A549 (cell line): Measurements from ENCODE around the gene ERVW-1. TPM values are rescaled to one million over a fixed set of nuclear protein-coding genes. Genes with fewer than 3 reads are reported as not detected.

Source experiments
- ATAC-seq, 2 experiments: fragments of 200-7000 bp in 1 of 2; fragments of >200 bp in 1 of 2; cut with Nextera tagmentation in 1 of 2; cut with Tn5 transposase in 1 of 2; 3 replicates each; pipeline versions ENCODE4 v1.8.0 to v1.9.1; 2018 to 2020; ENCODE audit warnings: mild to moderate bottlenecking in 1 of 2, moderate library complexity in 1 of 2
- CTCF ChIA-PET: fragments of 300-600 bp; sonication (Branson Sonifier 250); formaldehyde crosslinking; extraction: SDS; loops from one replicate; lab custom pipeline; 2021; ENCODE audit warnings: antibody characterized with exemption, inconsistent platforms; lab: Yijun Ruan, JAX
- POLR2A ChIA-PET: fragments of 350-600 bp; formaldehyde crosslinking; extraction: SDS; loops from one replicate; lab custom pipeline; 2021; ENCODE audit warnings: antibody characterized with exemption, inconsistent platforms; lab: Yijun Ruan, JAX
- DNase-seq, 2 experiments: peaks; one replicate each; pipeline versions ENCODE4 v3.0.0 to v3.0.0-alpha.2; 2011 to 2016; ENCODE audit warnings: low read depth in 1 of 2, low spot score in 1 of 2
- FAIRE-seq: peaks from 2 replicates; lab custom pipeline; 2011; peaks lifted over from hg19 to GRCh38; lab: Jason Lieb, UNC
- H3K27ac ChIP-seq, 2 experiments: fragments of >200 bp; sonication (Bioruptor Twin); formaldehyde crosslinking; 3 replicates each; pipeline ENCODE4 v1.5.1; 2016 to 2017
- H3K4me1 ChIP-seq: fragments of >200 bp; sonication (Bioruptor Twin); formaldehyde crosslinking; 3 replicates; pipeline ENCODE4 v1.6.1; 2016
- H3K4me2 ChIP-seq: fragments of >200 bp; sonication (Bioruptor Twin); formaldehyde crosslinking; 3 replicates; pipeline ENCODE4 v1.6.1; 2016
- H3K4me3 ChIP-seq: fragments of >200 bp; sonication (Bioruptor Twin); formaldehyde crosslinking; 3 replicates; pipeline ENCODE4 v1.5.1; 2016
- H3K9me3 ChIP-seq: fragments of >200 bp; sonication (Bioruptor Twin); formaldehyde crosslinking; 3 replicates; pipeline ENCODE4 v1.6.1; 2016
- BHLHE40 ChIP-seq: IDR thresholded peaks from 2 replicates; pipeline ENCODE4 v1.6.1; 2012; ENCODE audit warnings: low read depth, low read length, inconsistent platforms
- CBX2 ChIP-seq: fragments of 200-600 bp; sonication (generic); IDR thresholded peaks from 2 replicates; pipeline ENCODE4 v1.6.1; 2016; ENCODE audit warnings: low read depth, mild to moderate bottlenecking, borderline replicate concordance
- CHD2 ChIP-seq: fragments of 150-350 bp; IDR thresholded peaks from 2 replicates; pipeline ENCODE4 v1.6.1; 2014; ENCODE audit warnings: low read length; ENCODE audit not compliant: partially characterized antibody
- EHF ChIP-seq: fragments of 250-450 bp; sonication (Bioruptor Pico); IDR thresholded peaks from 2 replicates; pipeline ENCODE4 v1.5.0; 2020; ENCODE audit warnings: mild to moderate bottlenecking
- FOSL2 ChIP-seq, 2 experiments: fragments of 450-650 bp in 1 of 2; fragments of >200 bp in 1 of 2; sonication (Bioruptor Twin) in 1 of 2; formaldehyde crosslinking; IDR thresholded peaks; 2 replicates each; pipeline versions ENCODE4 v1.5.0 to v1.6.1; 2016 to 2020; ENCODE audit warnings: mild to moderate bottlenecking in 1 of 2, moderate library complexity in 1 of 2
- FOXS1 ChIP-seq: fragments of 250-450 bp; sonication (Bioruptor Pico); IDR thresholded peaks from 2 replicates; pipeline ENCODE4 v1.5.0; 2020; ENCODE audit warnings: mild to moderate bottlenecking, moderate library complexity
- GATA3 ChIP-seq: IDR thresholded peaks from 2 replicates; pipeline ENCODE4 v1.6.1; 2012; ENCODE audit warnings: borderline replicate concordance
- HES2 ChIP-seq: fragments of >200 bp; sonication (Bioruptor Twin); formaldehyde crosslinking; IDR thresholded peaks from 2 replicates; pipeline ENCODE4 v1.6.1; 2016
- HEYL ChIP-seq: fragments of 250-450 bp; sonication (Bioruptor Pico); IDR thresholded peaks from 2 replicates; pipeline ENCODE4 v1.8.0; 2021; ENCODE audit warnings: mild to moderate bottlenecking, moderate library complexity
- HOXA7 ChIP-seq: fragments of 250-450 bp; sonication (Bioruptor Pico); IDR thresholded peaks from 2 replicates; pipeline ENCODE4 v1.5.0; 2020; ENCODE audit warnings: mild to moderate bottlenecking, moderate library complexity
- HOXB5 ChIP-seq: fragments of 250-450 bp; sonication (Bioruptor Pico); IDR thresholded peaks from 2 replicates; pipeline ENCODE4 v1.5.0; 2020; ENCODE audit warnings: mild to moderate bottlenecking, moderate library complexity
- JUN ChIP-seq, 2 experiments: fragments of >200 bp; sonication (Bioruptor Twin); formaldehyde crosslinking; IDR thresholded peaks; 2 replicates in 1 of 2; 3 replicates in 1 of 2; pipeline ENCODE4 v1.6.1; 2016 to 2017
- KDM5A ChIP-seq: fragments of 200-600 bp; sonication (generic); IDR thresholded peaks from 2 replicates; pipeline ENCODE4 v1.6.1; 2016; ENCODE audit warnings: antibody characterized with exemption, mild to moderate bottlenecking
- MAFK ChIP-seq: fragments of 450-650 bp; IDR thresholded peaks from 2 replicates; pipeline ENCODE4 v1.6.1; 2014; ENCODE audit not compliant: partially characterized antibody
- MAZ ChIP-seq: fragments of 150-350 bp; IDR thresholded peaks from 2 replicates; pipeline ENCODE4 v1.6.1; 2014; ENCODE audit warnings: antibody characterized with exemption, low read depth, low read length, borderline replicate concordance
- MYC ChIP-seq: IDR thresholded peaks from 2 replicates; pipeline ENCODE4 v1.6.1; 2012; ENCODE audit warnings: mild to moderate bottlenecking, inconsistent platforms, low read length, improper control_type of control experiment, borderline replicate concordance
- NPAS2 ChIP-seq: fragments of 250-450 bp; sonication (Bioruptor Pico); IDR thresholded peaks from 2 replicates; pipeline ENCODE4 v1.8.0; 2022; ENCODE audit warnings: mild to moderate bottlenecking, moderate library complexity, borderline replicate concordance
- PBX3 ChIP-seq: IDR thresholded peaks from 2 replicates; pipeline ENCODE4 v1.6.1; 2012
- POLR2A ChIP-seq: IDR thresholded peaks from 2 replicates; pipeline ENCODE4 v1.6.1; 2012; ENCODE audit warnings: mild to moderate bottlenecking, low read length
- POLR2AphosphoS2 ChIP-seq: conservative IDR thresholded peaks from 2 replicates; pipeline ENCODE4 v1.6.1; 2012; ENCODE audit warnings: low read length, improper control_type of control experiment, inconsistent platforms
- RCOR1 ChIP-seq: fragments of 150-350 bp; IDR thresholded peaks from 2 replicates; pipeline ENCODE4 v1.6.1; 2014; ENCODE audit warnings: antibody characterized with exemption, low read length, low read depth
- RNF2 ChIP-seq: fragments of 200-600 bp; sonication (generic); IDR thresholded peaks from 2 replicates; pipeline ENCODE4 v1.6.1; 2016; ENCODE audit warnings: low read depth, mild to moderate bottlenecking, antibody characterized with exemption, moderate library complexity, borderline replicate concordance
- SMC3 ChIP-seq: fragments of >200 bp; sonication (Bioruptor Twin); formaldehyde crosslinking; IDR thresholded peaks from 3 replicates; pipeline ENCODE4 v1.6.1; 2018; ENCODE audit warnings: inconsistent platforms
- SREBF2 ChIP-seq: fragments of 450-650 bp; IDR thresholded peaks from 2 replicates; pipeline ENCODE4 v1.6.1; 2014; ENCODE audit warnings: mild to moderate bottlenecking, moderate library complexity
- TFCP2L1 ChIP-seq: fragments of 250-450 bp; sonication (Bioruptor Pico); IDR thresholded peaks from 2 replicates; pipeline ENCODE4 v1.5.0; 2021; ENCODE audit warnings: mild to moderate bottlenecking
- TP53 ChIP-seq: fragments of 250-450 bp; sonication (Bioruptor Pico); IDR thresholded peaks from 2 replicates; pipeline ENCODE4 v1.5.0; 2021; ENCODE audit warnings: mild to moderate bottlenecking, moderate library complexity
- ZNF302 ChIP-seq: fragments of 250-450 bp; sonication (Bioruptor Pico); IDR thresholded peaks from 2 replicates; pipeline ENCODE4 v1.9.0; 2021; ENCODE audit warnings: inconsistent platforms, mild to moderate bottlenecking, moderate library complexity
- WGBS: methylation state at CpG from one replicate; pipeline ENCODE4 v1.1.6; 2017; ENCODE audit errors: missing lambda C conversion rate; 5-methylcytosine and 5-hydroxymethylcytosine counted together
- polyA plus RNA-seq, 4 experiments: library from polyadenylated mRNA; depleted of rRNA in 3 of 4; stranded (reverse); fragments of >200 nt; fragmentation: RNase III in 1 of 4; extraction: RNeasy Plus Mini Kit Qiagen cat#74134 plus additional on column Dnase treatment in 1 of 4; gene quantifications; 2 replicates in 3 of 4; 3 replicates in 1 of 4; pipeline ENCODE4 v1.2.3, GENCODE V29; 2011 to 2017
- TF ChIP-seq, protein P1 (sequence below): fragments of 250-450 bp; sonication (Bioruptor Pico); IDR thresholded peaks from 2 replicates; pipeline ENCODE4 v1.5.0; 2021; ENCODE audit warnings: mild to moderate bottlenecking, moderate library complexity, borderline replicate concordance

The ERVW-1 gene
- polyA plus RNA-seq, 2 of the 4 experiments (the other 2 are of a cell fraction), result not detected

GRCh38 chr7:92437956-92438491 is 39.7 kb downstream of the ERVW-1 start:
- CTCF ChIA-PET, result interaction anchor here (1.4 to 2.4 kb wide), 3 partner anchors 9 to 12 kb away, joined by 4 to 17 read pairs (median 13); partner anchors contain the start of gene GATAD1
- POLR2A ChIA-PET, result no interaction called here
- no peak for DNase-seq
- no peaks in the 10 kb centered on the region for H3K4me1 ChIP-seq
- ATAC-seq, result no peak
- no peaks in the 10 kb centered on the region for H3K9me3 ChIP-seq
- TF ChIP-seq HOXA7, result no peak
- TF ChIP-seq CHD2, result no peak
- TF ChIP-seq FOSL2 (IDR thresholded peaks at IDR 0.05), result no peak
- TF ChIP-seq FOSL2 (CRISPR knock-in tag; IDR thresholded peaks at IDR 0.05), result no peak
- FAIRE-seq, result no peak
- no peak overlapping the region for H3K27ac ChIP-seq
- no peak overlapping the region for H3K4me3 ChIP-seq
- no peak overlapping the region for H3K4me2 ChIP-seq
- WGBS, result 62% methylated on average over 6 of the region's 6 CpGs

DNA sequence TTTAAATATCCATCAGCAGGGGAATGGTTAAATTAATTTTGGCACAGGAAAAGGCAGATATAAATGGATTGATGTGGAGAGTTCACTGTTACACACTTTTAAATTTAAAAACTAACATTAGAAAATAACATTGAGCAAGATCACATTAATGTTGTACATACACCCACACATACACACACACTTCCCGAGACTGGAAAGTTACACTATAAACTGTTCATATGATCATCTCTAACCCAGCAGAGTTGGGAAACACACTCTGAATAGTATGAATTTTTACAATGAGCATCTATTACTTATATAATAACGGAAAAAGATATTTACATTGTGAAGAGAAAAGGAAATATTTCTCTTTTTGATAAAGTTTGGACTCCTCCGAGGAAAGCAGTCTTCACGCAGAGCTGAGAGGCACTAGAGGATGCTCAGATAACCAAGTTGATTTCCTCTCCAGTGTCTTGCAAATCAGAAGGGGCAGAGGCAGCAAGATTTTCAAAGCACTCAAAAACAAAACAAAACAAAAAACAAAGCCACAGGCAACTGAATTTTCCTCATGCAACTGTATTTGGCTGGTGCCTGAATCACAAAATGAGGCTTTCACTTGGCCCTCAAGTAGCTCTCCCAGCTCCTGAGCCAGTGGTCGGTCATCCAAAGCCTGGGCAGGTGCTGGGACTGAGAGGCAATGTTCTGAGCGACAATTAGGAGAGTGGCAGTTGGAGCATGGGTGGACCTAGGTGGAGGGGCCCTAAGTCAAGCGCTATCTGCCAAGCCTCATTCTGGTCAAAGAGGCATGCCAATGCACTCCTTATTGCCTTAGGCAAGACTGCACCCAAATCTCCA is 40.9 kb downstream of the ERVW-1 start:
- Histone ChIP-seq H3K4me3 (no peak overlapping the region), H3K27ac (no peak overlapping the region), H3K9me3 (no peaks in the 10 kb centered on the region), H3K4me2 (no peak overlapping the region), H3K4me1 (no peaks in the 10 kb centered on the region)
- ChIA-PET CTCF (interaction anchor here (0.8 to 2.4 kb wide), 3 partner anchors 10 to 13 kb away, joined by 3 to 17 read pairs (median 13); partner anchors contain the start of gene GATAD1), POLR2A (no interaction called here)
- TF ChIP-seq HOXA7 (no peak), CHD2 (no peak), TFCP2L1 (CRISPR knock-in tag) (no peak), TP53 (CRISPR knock-in tag) (no peak), CBX2 (no peak), JUN (IDR thresholded peaks at IDR 0.05) (no peak), HOXB5 (CRISPR knock-in tag) (no peak)
- ATAC-seq, result no peak; a peak in 1 of 6 replicates
- DNase-seq, result no peak
- 56% methylated on average over 7 of the region's 7 CpGs for WGBS
- no peak for FAIRE-seq

- ChIA-PET CTCF (interaction anchor here (1.1 to 2.4 kb wide), 3 partner anchors 10 to 11 kb away, joined by 4 to 8 read pairs (median 6); partner anchors contain the start of gene GATAD1), POLR2A (no interaction called here)
- Histone ChIP-seq H3K4me1 (no peaks in the 10 kb centered on the region), H3K9me3 (no peaks in the 10 kb centered on the region), H3K4me2 (no peak overlapping the region), H3K27ac (no peak overlapping the region), H3K4me3 (no peak overlapping the region)
- FAIRE-seq (no peak), DNase-seq (no peak), ATAC-seq (no peak)
- 74% methylated on average over 2 of the region's 2 CpGs for WGBS
- TF ChIP-seq EHF (CRISPR knock-in tag) (no peak), BHLHE40 (no peak), MAFK (no peak), RCOR1 (no peak), POLR2AphosphoS2 (no peak), MAZ (no peak)
Measured at GRCh38 chr7:92435542-92435941, 42.2 kb downstream of the ERVW-1 start.

DNA sequence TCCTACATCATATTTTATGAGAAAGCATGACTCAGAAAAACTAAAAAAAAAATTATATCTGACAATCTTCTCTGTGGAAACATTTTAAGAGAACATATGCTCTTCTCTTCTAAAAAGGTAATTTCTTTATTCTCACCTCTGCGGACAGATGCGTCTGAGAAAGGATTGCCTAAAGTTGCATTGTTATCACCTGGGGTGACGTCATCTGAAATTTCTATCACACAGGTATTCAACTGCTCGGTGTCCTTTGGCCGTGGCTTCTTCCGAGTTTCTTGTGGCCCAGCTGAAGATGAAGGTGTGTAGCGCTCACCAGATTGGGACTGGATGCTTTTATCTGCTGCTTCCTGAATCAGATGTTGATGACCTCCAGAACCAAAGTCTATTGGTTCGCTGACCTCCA is 44.7 kb downstream of the ERVW-1 start:
- H3K27ac ChIP-seq, result no peak overlapping the region
- H3K4me1 ChIP-seq, result no peaks in the 10 kb centered on the region
- H3K4me2 ChIP-seq, result no peak overlapping the region
- H3K4me3 ChIP-seq, result no peak overlapping the region
- ChIA-PET POLR2A (no interaction called here), CTCF (interaction anchor here (0.5 to 2.4 kb wide), 3 partner anchors 7 to 493 kb away, joined by 3 to 9 read pairs (median 8); partner anchors contain the start of genes AKAP9 and GATAD1)
- H3K9me3 ChIP-seq, result no peaks in the 10 kb centered on the region
- FAIRE-seq (no peak), DNase-seq (no peak), ATAC-seq (no peak)
- WGBS, result 86% methylated on average over 8 of the region's 8 CpGs
- TF ChIP-seq POLR2A (no peak), MYC (no peak), HOXB5 (CRISPR knock-in tag) (no peak), SMC3 (no peak), SREBF2 (no peak), HEYL (no peak), FOXS1 (CRISPR knock-in tag) (no peak), KDM5A (no peak), PBX3 (no peak), HES2 (no peak), GATA3 (no peak), CHD2 (no peak), HOXA7 (no peak), RNF2 (no peak), NPAS2 (CRISPR knock-in tag) (no peak), ZNF302 (no peak)
- TF ChIP-seq, protein P1, sequence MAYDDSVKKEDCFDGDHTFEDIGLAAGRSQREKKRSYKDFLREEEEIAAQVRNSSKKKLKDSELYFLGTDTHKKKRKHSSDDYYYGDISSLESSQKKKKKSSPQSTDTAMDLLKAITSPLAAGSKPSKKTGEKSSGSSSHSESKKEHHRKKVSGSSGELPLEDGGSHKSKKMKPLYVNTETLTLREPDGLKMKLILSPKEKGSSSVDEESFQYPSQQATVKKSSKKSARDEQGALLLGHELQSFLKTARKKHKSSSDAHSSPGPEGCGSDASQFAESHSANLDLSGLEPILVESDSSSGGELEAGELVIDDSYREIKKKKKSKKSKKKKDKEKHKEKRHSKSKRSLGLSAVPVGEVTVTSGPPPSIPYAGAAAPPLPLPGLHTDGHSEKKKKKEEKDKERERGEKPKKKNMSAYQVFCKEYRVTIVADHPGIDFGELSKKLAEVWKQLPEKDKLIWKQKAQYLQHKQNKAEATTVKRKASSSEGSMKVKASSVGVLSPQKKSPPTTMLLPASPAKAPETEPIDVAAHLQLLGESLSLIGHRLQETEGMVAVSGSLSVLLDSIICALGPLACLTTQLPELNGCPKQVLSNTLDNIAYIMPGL (CRISPR knock-in tag), result no peak
